GM06990 (cell line): ENCODE data around the gene NEK2.
"Not testable (repeated sequence)": the region's sequence is repeated elsewhere in the genome, so short reads cannot be mapped to it uniquely, and the experiment has no call there.

Experiments used
- DNase-seq: peaks from one replicate; pipeline ENCODE4 v3.0.0-alpha.2; 2011; ENCODE audit not compliant: insufficient read length; ENCODE audit errors: extremely low read depth
- H3K27me3 ChIP-seq: replicated peaks from 2 replicates; pipeline ENCODE4 v1.6.0; 2011; ENCODE audit warnings: low read length; ENCODE audit not compliant: control insufficient read depth, insufficient read depth
- H3K36me3 ChIP-seq: 2 replicates; pipeline ENCODE4 v1.5.1; 2011; ENCODE audit warnings: low read length; ENCODE audit not compliant: control insufficient read depth, insufficient read depth
- H3K4me3 ChIP-seq: replicated peaks from 2 replicates; pipeline ENCODE4 v1.5.1; 2011; ENCODE audit warnings: low read depth, mild to moderate bottlenecking, control low read depth, low read length
- CTCF ChIP-seq: IDR thresholded peaks from 2 replicates; pipeline ENCODE4 v1.5.1; 2011; ENCODE audit warnings: low read length, control low read depth, mild to moderate bottlenecking, inconsistent platforms; ENCODE audit not compliant: insufficient read depth, poor library complexity, severe bottlenecking

NEK2 gene

GRCh38 chr1:211687462-211688215, 12.2 kb upstream of the NEK2 start:
- TF ChIP-seq CTCF = no peak
- DNase-seq = no peak
- Histone ChIP-seq H3K27me3 (no peaks in the 10 kb centered on the region), H3K4me3 (no peak overlapping the region), H3K36me3 (no peaks in the 10 kb centered on the region)

GRCh38 chr1:211685823-211686222, 10.4 kb upstream of the NEK2 start:
- H3K27me3 ChIP-seq = no peaks in the 10 kb centered on the region
- H3K36me3 ChIP-seq = no peaks in the 10 kb centered on the region
- no peak for DNase-seq
- no peak overlapping the region for H3K4me3 ChIP-seq
- TF ChIP-seq CTCF = no peak

DNA sequence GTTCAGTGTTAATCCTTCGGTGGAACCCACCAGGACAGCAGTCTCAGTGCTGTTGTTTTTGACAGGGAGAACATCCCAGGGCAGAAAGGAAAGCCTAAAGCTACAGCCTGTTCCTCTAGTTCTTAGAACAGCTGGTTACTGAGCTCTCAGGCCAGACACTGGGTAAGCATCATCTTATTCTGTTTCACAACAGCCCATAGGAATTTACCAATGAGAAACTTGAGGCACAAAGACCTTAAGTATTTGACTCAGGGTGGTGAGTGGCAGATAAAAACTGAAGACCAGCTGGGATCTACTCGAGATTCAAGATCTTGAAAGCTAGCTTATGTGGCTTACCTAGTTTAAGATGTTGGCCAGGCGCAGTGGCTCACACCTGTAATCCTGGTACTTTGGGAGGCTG, 9.4 kb upstream of the NEK2 start:
- TF ChIP-seq CTCF = no peak
- Histone ChIP-seq H3K36me3 (no peaks in the 10 kb centered on the region), H3K27me3 (no peaks in the 10 kb centered on the region), H3K4me3 (no peak overlapping the region)
- no peak for DNase-seq

DNA sequence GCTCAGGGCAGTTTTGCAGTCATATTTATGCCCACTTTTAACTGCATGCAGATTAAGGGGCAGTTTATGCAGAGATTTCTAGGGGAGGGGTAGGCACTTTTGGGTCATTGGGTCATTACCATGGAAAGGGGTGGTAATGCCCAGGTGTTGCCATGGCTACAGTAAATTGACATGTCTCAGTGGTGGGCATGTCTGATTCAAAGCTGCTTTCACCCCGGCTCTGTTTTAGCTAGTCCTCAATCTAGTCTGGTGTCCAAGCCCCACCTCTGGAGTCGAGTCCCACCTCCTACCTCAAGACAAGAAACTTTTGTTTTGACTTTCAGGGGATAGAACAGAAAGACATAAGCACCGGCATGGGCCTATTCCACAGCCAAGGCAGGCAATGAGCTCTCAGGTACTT, 8.9 kb upstream of the NEK2 start:
- Histone ChIP-seq H3K4me3 (no peak overlapping the region), H3K36me3 (no peaks in the 10 kb centered on the region), H3K27me3 (no peaks in the 10 kb centered on the region)
- no peak for TF ChIP-seq CTCF
- no peak for DNase-seq

DNA sequence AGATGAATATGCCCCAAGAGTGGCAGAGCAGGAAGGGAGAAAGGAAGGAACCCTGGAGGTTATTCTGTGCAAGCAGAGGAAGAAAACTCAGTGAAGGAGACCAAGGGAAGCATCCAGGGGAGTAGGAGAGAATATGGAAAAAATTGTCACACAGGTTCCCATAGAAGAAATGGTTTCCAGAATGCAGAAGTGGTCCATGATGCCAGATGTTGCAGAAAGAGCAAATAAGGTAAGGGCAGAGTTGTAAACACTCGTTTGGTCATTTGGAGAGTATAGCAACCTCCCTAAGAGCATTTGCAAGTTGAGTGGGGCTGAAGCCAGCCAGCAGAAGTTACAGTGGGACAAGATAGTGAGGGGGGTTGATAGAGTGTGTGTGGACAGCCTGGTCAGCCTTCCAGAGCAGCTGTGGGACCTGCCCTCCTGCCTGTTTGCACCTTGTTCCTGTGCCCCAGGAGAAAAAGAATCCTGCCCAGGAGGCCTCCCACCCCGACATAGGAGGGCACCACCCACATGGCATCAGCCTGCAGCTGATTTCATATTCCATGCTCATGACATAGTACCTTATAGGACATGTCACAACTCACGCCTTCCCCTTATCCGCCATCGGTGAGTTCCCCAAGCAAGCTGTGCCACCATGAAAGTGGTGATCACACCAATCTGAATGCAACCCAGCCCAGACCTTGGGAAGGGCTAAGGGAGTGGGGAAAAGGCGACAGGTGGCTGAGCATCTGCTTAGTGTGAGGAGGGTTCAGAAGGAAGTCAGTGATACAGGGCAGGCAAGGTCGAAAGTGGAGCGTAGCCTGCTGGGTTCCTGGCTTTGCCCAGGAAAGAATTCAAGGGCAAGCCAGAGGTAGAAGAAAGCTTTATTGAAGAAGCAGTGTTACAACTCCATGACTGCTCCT, 8.2 kb upstream of the NEK2 start:
- Histone ChIP-seq H3K36me3 (no peaks in the 10 kb centered on the region), H3K27me3 (no peaks in the 10 kb centered on the region), H3K4me3 (no peak overlapping the region)
- no peak for TF ChIP-seq CTCF
- DNase-seq = no peak

- H3K36me3 ChIP-seq, H3K4me3 ChIP-seq, DNase-seq, H3K27me3 ChIP-seq: not testable (repeated sequence)
These were observed 6.8 kb upstream of the NEK2 start for GRCh38 chr1:211682186-211682585.
